Spinal cord (tissue), 10 donors: ENCODE results near the gene PLEKHA4. TPM values are rescaled to one million over a fixed set of nuclear protein-coding genes. Genes with fewer than 3 reads are reported as not detected.

ENCODE experiments used
- DNase-seq, 6 donors: peaks; one replicate each; pipeline versions ENCODE4 v3.0.0 to v3.0.0-alpha.2; 2013 to 2015; ENCODE audit warnings: low spot score in 6 of 6, low read depth in 4 of 6
- H3K27ac ChIP-seq: one replicate; pipeline ENCODE4 v1.5.1; 2013; ENCODE audit warnings: low read depth, low read length, control low read depth
- H3K27me3 ChIP-seq: one replicate; pipeline ENCODE4 v1.6.1; 2013; ENCODE audit warnings: low read length; ENCODE audit not compliant: control insufficient read depth, insufficient read depth
- H3K36me3 ChIP-seq: one replicate; pipeline ENCODE4 v1.6.1; 2013; ENCODE audit warnings: low read length; ENCODE audit not compliant: control insufficient read depth, insufficient read depth
- H3K4me1 ChIP-seq: one replicate; pipeline ENCODE4 v1.6.1; 2013; ENCODE audit warnings: low read length; ENCODE audit not compliant: control insufficient read depth, insufficient read depth
- H3K4me3 ChIP-seq: one replicate; pipeline ENCODE4 v1.5.1; 2013; ENCODE audit warnings: low read depth, low read length, control low read depth
- H3K9me3 ChIP-seq: one replicate; pipeline ENCODE4 v1.6.1; 2013; ENCODE audit warnings: low read length; ENCODE audit not compliant: control insufficient read depth, insufficient read depth
- WGBS: methylation state at CpG from one replicate; pipeline ENCODE4 v1.1.5; 2013; ENCODE audit warnings: missing lambda C conversion rate; ENCODE audit not compliant: insufficient coverage; 5-methylcytosine and 5-hydroxymethylcytosine counted together
- polyA plus RNA-seq, 2 donors: library from polyadenylated mRNA; unstranded; fragments of 120-200 nt; gene quantifications; one replicate each; pipeline ENCODE4 v1.2.1, GENCODE V29; 2013; ENCODE audit not compliant: insufficient read length in 2 of 2
- total RNA-seq, 2 donors: library from RNA; depleted of rRNA in 1 of 2; stranded (reverse); fragments of 120-200 nt in 1 of 2; fragments of >200 nt in 1 of 2; gene quantifications; one replicate each; pipeline versions ENCODE4 v1.2.3 to v1.2.4, GENCODE V29; 2013 to 2014
- donor health status: healthy.

The PLEKHA4 gene
- total and polyA plus RNA-seq, 4 donors, result 11.6 to 43.0 (median 24.8) TPM

DNA sequence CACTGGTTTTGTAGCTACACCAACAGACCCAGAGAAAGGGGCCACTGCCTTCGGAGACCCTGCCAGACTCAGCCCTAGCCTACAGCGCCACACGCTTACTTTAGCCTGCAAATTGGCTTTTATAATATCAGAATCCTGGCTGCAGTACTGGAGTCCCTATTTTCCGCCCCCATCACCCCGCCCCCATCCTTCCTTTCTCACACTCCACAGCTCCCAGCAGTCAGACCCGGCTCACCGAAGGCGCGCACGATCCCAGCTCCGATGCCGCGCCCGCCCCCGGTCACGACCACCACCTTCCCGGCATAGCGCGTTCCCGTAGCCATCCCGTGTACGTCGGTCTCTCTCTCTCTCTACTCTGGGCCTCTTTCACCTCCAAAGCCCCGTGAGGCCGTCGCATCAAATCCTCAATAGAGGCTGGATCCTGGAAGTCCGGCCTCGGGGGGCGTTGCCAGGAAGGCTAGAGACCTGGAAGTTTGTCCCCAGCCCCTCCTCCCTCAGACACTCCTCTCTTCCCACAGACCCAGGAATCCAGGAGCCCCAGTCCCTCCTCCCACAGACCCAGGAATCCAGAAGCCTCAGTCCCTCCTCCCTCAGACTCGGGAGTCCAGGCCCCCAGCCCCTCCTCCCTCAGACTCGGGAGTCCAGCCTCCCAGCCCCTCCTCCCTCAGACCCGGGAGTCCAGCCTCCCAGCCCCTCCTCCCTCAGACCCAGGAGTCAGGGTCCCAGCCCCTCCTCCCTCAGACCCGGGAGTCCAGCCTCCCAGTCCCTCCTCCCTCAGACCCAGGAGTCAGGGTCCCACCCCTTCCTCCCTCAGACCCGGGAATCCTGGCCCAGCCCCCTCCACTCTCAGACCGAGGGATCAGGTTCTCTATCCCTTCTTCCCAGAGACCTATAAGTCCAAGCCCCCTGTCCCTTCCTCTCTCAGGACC lies 32.1 kb downstream of the PLEKHA4 start, which contains the start of gene HSD17B14:
Gene HSD17B14 (minus strand): TSS at position 403 of the 929 bp plus-strand sequence. CDS start 80 bp downstream, at position 323.
- peak in 4 of 6 donors; percentile 24 to 77 (median 41) for DNase-seq
- H3K36me3 ChIP-seq, result peaks cover 18% of the 10 kb centered on the region

DNA sequence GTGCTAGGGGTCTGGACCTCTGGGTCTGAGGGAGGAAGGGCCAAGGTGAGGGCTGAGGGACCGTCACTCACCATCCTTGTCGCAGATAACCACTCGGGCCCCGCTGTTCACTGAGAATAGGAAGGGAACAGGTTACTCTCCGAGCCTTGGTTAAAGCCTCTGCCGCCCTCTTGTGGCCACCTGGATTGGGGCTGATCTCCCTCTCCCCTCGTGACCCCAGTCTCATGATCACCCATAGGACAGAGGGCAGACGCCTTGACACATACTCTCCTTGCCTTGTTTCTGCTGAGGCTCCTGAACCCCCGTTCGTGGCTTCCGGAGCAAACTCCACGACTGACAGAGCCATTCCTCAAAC lies 32.7 kb downstream of the PLEKHA4 start:
- H3K27ac ChIP-seq, result peak overlapping the region; percentile 92
- peak in 5 of 6 donors; percentile 49 to 91 (median 71) for DNase-seq
- H3K9me3 ChIP-seq, result no peaks in the 10 kb centered on the region
- H3K36me3 ChIP-seq, result peaks cover 20% of the 10 kb centered on the region
- H3K4me1 ChIP-seq, result peaks cover 28% of the 10 kb centered on the region
- H3K4me3 ChIP-seq, result peak overlapping the region; percentile 58
- H3K27me3 ChIP-seq, result peaks cover 12% of the 10 kb centered on the region
- 0% methylated on average over 10 of the region's 12 CpGs for WGBS

More for the DNA sequence above, 32.1 kb downstream of the PLEKHA4 start, which contains the start of gene HSD17B14:
- Histone ChIP-seq H3K27ac (peak within 1 kb of the TSS; percentile 92), H3K4me1 (peaks cover 28% of the 10 kb centered on the region), H3K27me3 (peaks cover 12% of the 10 kb centered on the region), H3K9me3 (no peaks in the 10 kb centered on the region), H3K4me3 (peak within 1 kb of the TSS; percentile 58)
- WGBS, result 2% methylated on average over 34 of the region's 35 CpGs

DNA sequence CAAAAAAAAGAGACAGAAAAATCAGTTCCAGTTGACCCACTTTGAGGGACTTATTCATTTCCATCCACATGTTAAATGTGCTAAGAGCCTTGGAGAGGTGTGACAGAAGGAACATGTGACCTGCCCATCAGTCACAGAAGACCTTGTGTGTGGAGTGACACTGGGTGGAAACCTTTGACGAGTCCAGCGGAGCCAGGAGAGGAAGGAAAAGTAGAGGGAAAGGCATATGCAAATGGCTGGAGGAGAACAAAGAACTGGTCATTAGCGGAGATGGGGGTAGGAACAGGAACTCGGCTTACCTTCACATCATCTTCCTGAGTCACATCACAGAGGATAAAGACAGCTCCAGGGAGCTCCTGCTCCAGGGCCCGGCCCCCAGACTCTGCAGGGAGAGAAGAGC lies 34.4 kb downstream of the PLEKHA4 start:
- no peak for DNase-seq
- Histone ChIP-seq H3K27ac (no peak overlapping the region), H3K27me3 (peaks cover 12% of the 10 kb centered on the region), H3K4me3 (no peak overlapping the region), H3K4me1 (peaks cover 28% of the 10 kb centered on the region), H3K9me3 (no peaks in the 10 kb centered on the region), H3K36me3 (peaks cover 20% of the 10 kb centered on the region)
- 67% methylated on average over 3 of the region's 5 CpGs for WGBS

DNA sequence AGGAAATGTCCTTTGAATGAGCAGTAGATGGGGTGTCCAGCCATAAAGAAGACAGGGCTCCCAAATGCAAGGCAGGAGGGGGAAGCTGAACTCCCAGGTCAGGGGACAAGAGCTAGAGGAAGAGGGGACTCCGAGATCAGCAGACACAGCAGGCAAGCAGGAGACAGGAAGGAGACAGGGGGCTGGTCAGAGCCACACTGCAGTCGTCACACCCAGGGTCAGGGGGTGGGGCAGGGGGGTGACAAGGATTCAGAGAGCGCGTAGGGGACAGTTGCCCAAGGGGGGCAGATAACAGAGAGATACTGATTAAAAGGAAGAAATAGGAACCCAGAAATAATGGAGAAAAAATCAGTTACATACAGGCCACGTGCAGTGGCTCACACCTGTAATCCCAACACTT lies 35.4 kb downstream of the PLEKHA4 start:
- H3K36me3 ChIP-seq, result peaks cover 20% of the 10 kb centered on the region
- 82% methylated on average over 2 of the region's 5 CpGs for WGBS
- H3K27ac ChIP-seq, result no peak overlapping the region
- H3K4me1 ChIP-seq, result peaks cover 28% of the 10 kb centered on the region
- H3K4me3 ChIP-seq, result no peak overlapping the region
- no peaks in the 10 kb centered on the region for H3K9me3 ChIP-seq
- no peak for DNase-seq
- peaks cover 12% of the 10 kb centered on the region for H3K27me3 ChIP-seq

DNA sequence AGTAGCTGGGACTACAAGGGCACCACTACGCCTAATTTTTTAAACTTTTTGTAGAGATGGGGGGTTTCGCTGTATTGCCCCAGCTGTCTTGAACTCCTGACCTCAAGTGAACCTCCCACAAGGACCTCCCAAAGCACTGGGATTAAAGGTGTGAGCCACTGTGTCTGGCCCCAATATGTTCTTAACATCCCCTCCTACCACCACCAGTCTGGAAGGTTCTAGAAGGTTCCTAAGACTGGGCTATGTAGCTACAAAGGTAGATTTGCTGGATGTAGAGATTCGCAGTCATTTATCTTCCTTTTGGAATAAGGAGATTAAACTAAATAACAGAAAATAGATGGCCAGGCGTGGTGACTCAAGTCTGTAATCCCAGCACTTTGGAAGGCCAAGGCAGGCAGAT lies 37.5 kb downstream of the PLEKHA4 start:
- H3K9me3 ChIP-seq, result no peaks in the 10 kb centered on the region
- peaks cover 23% of the 10 kb centered on the region for H3K36me3 ChIP-seq
- H3K27me3 ChIP-seq, result peaks cover 3% of the 10 kb centered on the region
- H3K27ac ChIP-seq, result no peak overlapping the region
- 100% methylated on average over 1 of the region's 4 CpGs for WGBS
- DNase-seq, result no peak
- H3K4me1 ChIP-seq, result peaks cover 9% of the 10 kb centered on the region
- H3K4me3 ChIP-seq, result no peak overlapping the region

DNA sequence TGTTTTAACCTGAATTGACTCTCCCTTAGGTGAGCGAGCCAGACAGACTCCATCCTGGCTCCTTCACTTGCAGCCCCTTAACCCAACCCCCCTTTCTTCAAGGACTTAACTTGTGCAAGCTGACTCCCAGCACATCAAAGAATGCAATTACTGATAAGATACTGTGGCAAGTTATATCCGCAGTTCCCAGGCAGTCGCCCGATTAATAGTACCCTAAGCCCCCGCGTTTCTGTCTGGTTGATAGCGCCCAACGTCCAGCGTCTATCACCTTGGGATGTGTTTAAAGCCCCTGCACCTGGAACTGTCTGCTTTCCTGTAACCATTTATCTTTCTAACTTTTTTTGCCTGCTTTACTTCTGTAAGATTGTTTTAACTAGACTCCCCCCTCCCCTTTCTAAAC lies 38.3 kb downstream of the PLEKHA4 start:
- DNase-seq, result no peak
- 93% methylated on average over 8 of the region's 9 CpGs for WGBS
- no peak overlapping the region for H3K4me3 ChIP-seq

DNA sequence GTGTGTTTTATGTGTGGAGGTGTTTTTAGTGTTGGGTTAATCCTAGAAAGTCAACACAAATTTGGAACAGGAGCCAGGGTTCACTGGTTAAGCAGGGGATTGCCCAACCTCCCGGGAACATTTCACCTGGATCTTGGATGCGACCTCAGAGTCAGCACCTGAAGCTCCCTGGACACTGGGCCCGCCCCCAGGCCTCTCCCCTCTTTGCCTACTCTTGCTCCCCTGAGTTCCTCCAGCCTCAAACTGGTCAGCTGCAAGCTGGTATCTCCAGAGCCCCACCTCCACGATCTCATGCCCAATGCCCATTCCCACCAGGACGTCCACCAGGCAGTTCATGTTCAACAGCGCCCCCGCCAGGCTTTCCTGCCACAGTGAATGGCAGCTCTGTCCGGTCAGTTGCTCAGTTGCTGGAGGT lies 41.8 kb downstream of the PLEKHA4 start:
- H3K4me1 ChIP-seq, result no peaks in the 10 kb centered on the region
- H3K36me3 ChIP-seq, result peaks cover 12% of the 10 kb centered on the region
- H3K9me3 ChIP-seq, result no peaks in the 10 kb centered on the region
- no peak for DNase-seq
- H3K4me3 ChIP-seq, result no peak overlapping the region
- H3K27ac ChIP-seq, result no peak overlapping the region
- WGBS, result 76% methylated on average over 8 of the region's 8 CpGs
- H3K27me3 ChIP-seq, result no peaks in the 10 kb centered on the region

More for the DNA sequence above, 38.3 kb downstream of the PLEKHA4 start:
- peaks cover 23% of the 10 kb centered on the region for H3K36me3 ChIP-seq
- H3K4me1 ChIP-seq, result no peaks in the 10 kb centered on the region
- H3K27ac ChIP-seq, result no peak overlapping the region
- H3K9me3 ChIP-seq, result no peaks in the 10 kb centered on the region
- no peaks in the 10 kb centered on the region for H3K27me3 ChIP-seq

DNA sequence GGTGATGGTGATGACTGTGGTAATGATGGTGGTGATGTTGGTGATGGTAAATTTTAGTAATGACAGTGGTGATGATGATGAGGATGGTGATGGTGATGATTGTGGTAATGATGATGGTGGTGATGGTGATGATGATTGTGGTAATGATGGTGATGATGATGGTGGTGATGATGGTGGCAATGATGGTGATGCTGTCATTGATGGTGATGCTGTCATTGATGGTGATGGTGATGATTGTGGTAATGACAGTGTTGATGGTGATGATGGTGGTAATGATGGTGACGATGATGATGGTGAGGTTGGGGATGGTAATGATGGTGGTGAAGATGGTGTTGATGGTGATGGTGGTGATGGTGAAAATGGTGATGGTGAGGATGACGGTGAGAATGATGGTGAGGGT lies 45.9 kb downstream of the PLEKHA4 start:
- peaks cover 6% of the 10 kb centered on the region for H3K4me1 ChIP-seq
- DNase-seq, result no peak
- 97% methylated on average over 2 of the region's 2 CpGs for WGBS
- H3K27me3 ChIP-seq, result no peaks in the 10 kb centered on the region
- no peaks in the 10 kb centered on the region for H3K9me3 ChIP-seq
- H3K27ac ChIP-seq, result no peak overlapping the region
- H3K4me3 ChIP-seq, result no peak overlapping the region
- peaks cover 7% of the 10 kb centered on the region for H3K36me3 ChIP-seq

DNA sequence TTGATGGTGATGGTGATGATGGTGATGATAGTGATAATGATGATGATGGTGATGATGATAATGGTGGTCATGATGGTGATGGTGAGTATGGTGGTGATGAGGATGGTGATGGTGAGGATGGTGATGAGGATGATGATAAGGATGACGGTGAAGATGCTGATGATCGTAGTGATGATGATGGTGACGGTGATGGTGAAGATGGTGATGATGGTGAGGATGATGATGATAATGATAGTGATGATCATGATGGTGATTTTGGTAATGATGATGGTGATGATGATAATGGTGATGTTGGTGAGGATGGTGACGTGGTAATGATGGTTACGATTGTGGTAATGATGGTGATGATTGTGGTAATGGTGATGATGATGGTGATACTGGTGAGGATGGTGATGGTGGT lies 46.8 kb downstream of the PLEKHA4 start:
- Histone ChIP-seq H3K27ac (no peak overlapping the region), H3K36me3 (peaks cover 5% of the 10 kb centered on the region), H3K9me3 (no peaks in the 10 kb centered on the region), H3K4me3 (no peak overlapping the region), H3K4me1 (peaks cover 6% of the 10 kb centered on the region), H3K27me3 (no peaks in the 10 kb centered on the region)
- WGBS, result 86% methylated on average over 5 of the region's 5 CpGs
- DNase-seq, result no peak
